ENCODE measurements around the gene TEX13D. TPM values are rescaled to one million over a fixed set of nuclear protein-coding genes. Genes with fewer than 3 reads are reported as not detected.

The TEX13D gene
- total and polyA plus RNA-seq, 2 of the 8 experiments (the other 6 are each of a cell fraction or from before 2014, with no cell fraction given): 0.03 to 0.07 TPM

DNA sequence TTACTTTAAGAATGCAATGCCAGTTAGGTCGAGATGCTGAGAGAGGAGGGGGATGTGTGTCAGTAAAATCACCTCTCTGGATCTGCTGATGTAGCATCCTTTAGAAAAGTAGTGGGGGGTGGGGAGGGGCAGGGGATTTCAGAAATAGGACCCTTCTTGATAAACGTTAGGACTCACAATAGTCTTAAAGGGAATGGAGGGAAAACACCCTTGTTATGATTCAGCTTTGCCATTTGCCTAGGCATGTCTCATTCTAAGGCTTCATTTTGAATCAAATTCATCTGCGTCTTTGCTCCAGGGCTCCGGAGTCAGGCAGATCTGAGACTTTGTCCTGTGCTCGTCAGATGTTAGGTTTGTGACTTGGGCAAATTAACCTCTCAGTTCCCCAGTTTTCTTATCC is 14.8 kb downstream of the TEX13D start:
- H3K79me1 ChIP-seq (ENCODE audit: low read depth, low read length): no peaks in the 10 kb centered on the region
- CTCF ChIA-PET (ENCODE audit: partially characterized antibody): no interaction called here
- H2AK5ac ChIP-seq (ENCODE audit: low read depth, low read length): no peak overlapping the region
- H3K9me3 ChIP-seq (ENCODE audit: insufficient read depth in 2 of 2, low read depth in 1 of 2, low read length in 1 of 2): no peaks in the 10 kb centered on the region
- no peak overlapping the region for H2BK5ac ChIP-seq (ENCODE audit: low read depth, low read length)
- H3K79me2 ChIP-seq (ENCODE audit: control insufficient read depth in 1 of 2, insufficient read depth in 2 of 2, low read length in 2 of 2): no peaks in the 10 kb centered on the region
- no peak overlapping the region for H2BK120ac ChIP-seq (replicated peaks; ENCODE audit: low read depth, low read length)
- WGBS, 2 experiments (ENCODE audit: extremely low coverage in 1 of 2, insufficient coverage in 1 of 2, insufficient read length in 1 of 2, insufficient replicate concordance in 2 of 2, low coverage in 1 of 2, low lambda C conversion rate in 2 of 2, missing lambda C conversion rate in 1 of 2): 82% methylated on average over 5 of the region's 5 CpGs; no CpG with 5 or more reads in 1 of the 2 experiments
- H3K27ac ChIP-seq (ENCODE audit: low read depth, low read length): no peak overlapping the region
- H3K27me3 ChIP-seq (replicated peaks in 1 of 4; ENCODE audit: control insufficient read depth in 3 of 4, extremely low read depth in 1 of 4, insufficient read depth in 3 of 4, low read length in 3 of 4): no peaks in the 10 kb centered on the region
- no peak overlapping the region for H3K4me2 ChIP-seq (ENCODE audit: insufficient read depth in 1 of 2, low read depth in 2 of 2, low read length in 2 of 2)
- FAIRE-seq (no peak), DNase-seq (ENCODE audit: low read depth in 1 of 2, low spot score in 2 of 2) (no peak)
- H3K23ac ChIP-seq (ENCODE audit: insufficient read length): no peak overlapping the region
- no peak overlapping the region for H4K5ac ChIP-seq (ENCODE audit: insufficient read length, low read depth, low read length)
- H3K56ac ChIP-seq (replicated peaks; ENCODE audit: insufficient read length, low read depth, low read length): no peak overlapping the region
- no peak overlapping the region for H2AFZ ChIP-seq (ENCODE audit: low read length)
- no peak for TF ChIP-seq ZNF274 (IDR thresholded peaks at IDR 0.05; ENCODE audit: borderline replicate concordance, extremely low read depth, low read length)
- TF ChIP-seq RAD21 (IDR thresholded peaks at IDR 0.05 in 1 of 2, conservative IDR thresholded peaks at IDR 0.05 in 1 of 2; ENCODE audit: low read depth in 2 of 2, low read length in 2 of 2): no peak
- TF ChIP-seq CHD2 (IDR thresholded peaks at IDR 0.05; ENCODE audit: low read length): no peak
- TF ChIP-seq KDM5A (IDR thresholded peaks at IDR 0.05; ENCODE audit: low read length): no peak
- TF ChIP-seq ASH2L (IDR thresholded peaks at IDR 0.05; ENCODE audit: low read length): no peak
- no peak for TF ChIP-seq MAFK (IDR thresholded peaks at IDR 0.05; ENCODE audit: low read depth, low read length)
- TF ChIP-seq BACH1 (IDR thresholded peaks at IDR 0.05; ENCODE audit: low read length): no peak
- TF ChIP-seq, protein P1, sequence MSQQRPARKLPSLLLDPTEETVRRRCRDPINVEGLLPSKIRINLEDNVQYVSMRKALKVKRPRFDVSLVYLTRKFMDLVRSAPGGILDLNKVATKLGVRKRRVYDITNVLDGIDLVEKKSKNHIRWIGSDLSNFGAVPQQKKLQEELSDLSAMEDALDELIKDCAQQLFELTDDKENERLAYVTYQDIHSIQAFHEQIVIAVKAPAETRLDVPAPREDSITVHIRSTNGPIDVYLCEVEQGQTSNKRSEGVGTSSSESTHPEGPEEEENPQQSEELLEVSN (IDR thresholded peaks at IDR 0.05): no peak
- TF ChIP-seq RBBP5 (IDR thresholded peaks at IDR 0.05; ENCODE audit: borderline replicate concordance, low read depth, low read length): no peak
- TF ChIP-seq CBX5 (IDR thresholded peaks at IDR 0.05; ENCODE audit: low read depth, low read length): no peak
- no peak for TF ChIP-seq SIN3A (conservative IDR thresholded peaks at IDR 0.05 in 1 of 2, IDR thresholded peaks at IDR 0.05 in 1 of 2; ENCODE audit: low read depth in 1 of 2, low read length in 2 of 2)
- TF ChIP-seq BCL11A (IDR thresholded peaks at IDR 0.05; ENCODE audit: low read depth in 2 of 2, low read length in 2 of 2): no peak
- no peak for TF ChIP-seq JUN (IDR thresholded peaks at IDR 0.05; ENCODE audit: low read depth, low read length)
- no peak for TF ChIP-seq YY1 (IDR thresholded peaks at IDR 0.05; ENCODE audit: low read depth, low read length)
- POLR2A ChIA-PET (ENCODE audit: partially characterized antibody): no interaction called here
- H2BK12ac ChIP-seq (ENCODE audit: low read depth, low read length): no peak overlapping the region
- H3K36me3 ChIP-seq (ENCODE audit: control insufficient read depth in 2 of 4, insufficient read depth in 4 of 4, low read length in 3 of 4): no peaks in the 10 kb centered on the region
- H3K23me2 ChIP-seq (ENCODE audit: low read depth, low read length): no peaks in the 10 kb centered on the region
- H3K14ac ChIP-seq (ENCODE audit: insufficient read length): no peak overlapping the region
- no peaks in the 10 kb centered on the region for H3K4me1 ChIP-seq (replicated peaks in 1 of 4; ENCODE audit: control insufficient read depth in 3 of 4, insufficient read depth in 4 of 4, low read length in 3 of 4)
- H4K20me1 ChIP-seq (replicated peaks in 1 of 2; ENCODE audit: control insufficient read depth in 1 of 2, insufficient read depth in 2 of 2, low read length in 2 of 2): no peaks in the 10 kb centered on the region
- H4K8ac ChIP-seq (ENCODE audit: extremely low read depth, insufficient read depth, low read length): no peak overlapping the region
- H4K91ac ChIP-seq (replicated peaks; ENCODE audit: insufficient read length, low read length): no peak overlapping the region
- no peak overlapping the region for H3K4me3 ChIP-seq (ENCODE audit: extremely low read depth in 1 of 4, insufficient read depth in 2 of 4, low read depth in 3 of 4, low read length in 4 of 4)
- no peak overlapping the region for H3K9ac ChIP-seq (replicated peaks in 1 of 4; ENCODE audit: extremely low read depth in 1 of 4, low read depth in 3 of 4, low read length in 3 of 4)
- no peak overlapping the region for H2BK15ac ChIP-seq (ENCODE audit: low read length)
- H2BK20ac ChIP-seq (ENCODE audit: low read length): no peak overlapping the region
- no peak overlapping the region for H3K18ac ChIP-seq (ENCODE audit: extremely low read depth, low read length)
- no peak overlapping the region for H3K4ac ChIP-seq (replicated peaks; ENCODE audit: insufficient read length, low read depth, low read length)
